HepG2 (cell line): ENCODE results near the gene SLC16A4. TPM values are rescaled to one million over a fixed set of nuclear protein-coding genes. Genes with fewer than 3 reads are reported as not detected.

Source experiments
- BRCA1 ChIP-seq: sonication (generic); formaldehyde crosslinking; IDR thresholded peaks from 2 replicates; pipeline ENCODE4 v1.4.0; 2020; ENCODE audit warnings: missing genetic modification reagents
- DBP ChIP-seq: sonication (generic); formaldehyde crosslinking; IDR thresholded peaks from 2 replicates; pipeline ENCODE4 v1.4.0; 2020; ENCODE audit warnings: missing genetic modification reagents; ENCODE audit errors: not compliant biosample characterization
- GATAD2A ChIP-seq: IDR thresholded peaks from 2 replicates; pipeline ENCODE4 v1.6.1; 2016
- HMG20A ChIP-seq: IDR thresholded peaks from 2 replicates; pipeline ENCODE4 v1.6.1; 2016; ENCODE audit warnings: borderline replicate concordance
- KAT8 ChIP-seq: IDR thresholded peaks from 2 replicates; pipeline ENCODE4 v1.6.1; 2016; ENCODE audit warnings: missing genetic modification reagents, missing compliant biosample characterization
- MED1 ChIP-seq: sonication (generic); formaldehyde crosslinking; IDR thresholded peaks from 2 replicates; pipeline ENCODE4 v1.4.0; 2020; ENCODE audit warnings: missing genetic modification reagents
- MTA3 ChIP-seq: sonication (generic); formaldehyde crosslinking; IDR thresholded peaks from 2 replicates; pipeline ENCODE4 v1.4.0; 2020; ENCODE audit warnings: missing genetic modification reagents
- NFE2L1 ChIP-seq: sonication (generic); formaldehyde crosslinking; IDR thresholded peaks from 2 replicates; pipeline ENCODE4 v1.4.0; 2020; ENCODE audit warnings: missing genetic modification reagents, mild to moderate bottlenecking, borderline replicate concordance
- NRL ChIP-seq: sonication (generic); formaldehyde crosslinking; IDR thresholded peaks from 2 replicates; pipeline ENCODE4 v1.5.0; 2020; ENCODE audit warnings: missing genetic modification reagents, mild to moderate bottlenecking, moderate library complexity, borderline replicate concordance
- SMAD9 ChIP-seq: sonication (generic); formaldehyde crosslinking; IDR thresholded peaks from 2 replicates; pipeline ENCODE4 v1.5.1; 2020; ENCODE audit warnings: mild to moderate bottlenecking, missing genetic modification reagents
- SOX13 ChIP-seq, 3 experiments: fragments of 450-650 bp in 1 of 3; sonication (generic) in 1 of 3; formaldehyde crosslinking in 1 of 3; IDR thresholded peaks in 2 of 3; conservative IDR thresholded peaks in 1 of 3; 2 replicates each; pipeline versions ENCODE4 v1.5.0 to v1.6.1; 2016 to 2020; ENCODE audit warnings: antibody characterized with exemption in 1 of 3, mild to moderate bottlenecking in 1 of 3, missing compliant biosample characterization in 1 of 3, missing genetic modification reagents in 1 of 3, moderate library complexity in 1 of 3
- ZBTB33 ChIP-seq: sonication (generic); formaldehyde crosslinking; IDR thresholded peaks from 2 replicates; pipeline ENCODE4 v1.4.0; 2020; ENCODE audit warnings: missing genetic modification reagents
- ZFP62 ChIP-seq: sonication (generic); formaldehyde crosslinking; IDR thresholded peaks from 2 replicates; pipeline ENCODE4 v1.4.0; 2020; ENCODE audit warnings: missing genetic modification reagents
- ZFX ChIP-seq: sonication (generic); formaldehyde crosslinking; IDR thresholded peaks from 2 replicates; pipeline ENCODE4 v1.4.0; 2020; ENCODE audit warnings: mild to moderate bottlenecking, low read depth, missing genetic modification reagents, moderate library complexity
- ZMYM3 ChIP-seq: sonication (generic); formaldehyde crosslinking; IDR thresholded peaks from 2 replicates; pipeline ENCODE4 v1.5.1; 2020; ENCODE audit warnings: mild to moderate bottlenecking, missing genetic modification reagents
- ZNF17 ChIP-seq: sonication (generic); formaldehyde crosslinking; IDR thresholded peaks from 2 replicates; pipeline ENCODE4 v1.5.0; 2020; ENCODE audit warnings: mild to moderate bottlenecking, missing genetic modification reagents
- ZNF225 ChIP-seq: sonication (generic); formaldehyde crosslinking; IDR thresholded peaks from 2 replicates; pipeline ENCODE4 v1.4.0; 2020; ENCODE audit warnings: mild to moderate bottlenecking, missing genetic modification reagents
- ZNF326 ChIP-seq: sonication (generic); formaldehyde crosslinking; IDR thresholded peaks from 2 replicates; pipeline ENCODE4 v1.4.0; 2020; ENCODE audit warnings: missing genetic modification reagents, borderline replicate concordance
- ZNF605 ChIP-seq: sonication (generic); formaldehyde crosslinking; IDR thresholded peaks from 2 replicates; pipeline ENCODE4 v1.8.0; 2022; ENCODE audit warnings: mild to moderate bottlenecking, missing genetic modification reagents
- ZNF615 ChIP-seq: sonication (generic); formaldehyde crosslinking; IDR thresholded peaks from 2 replicates; pipeline ENCODE4 v1.5.0; 2020; ENCODE audit warnings: mild to moderate bottlenecking, missing genetic modification reagents, borderline replicate concordance
- polyA plus RNA-seq, 8 experiments: library from polyadenylated mRNA; depleted of rRNA in 3 of 8; stranded (reverse) in 7 of 8; unstranded in 1 of 8; fragments of >200 nt; fragmentation: Illumina TruSeq in 4 of 8; extraction: Trizol in 4 of 8; gene quantifications; 2 replicates each; pipeline versions ENCODE4 v1.2.1 to v1.2.3, GENCODE V29; 2011 to 2016; ENCODE audit warnings: low read depth in 4 of 8, missing spikeins in 1 of 8, mixed read lengths in 1 of 8; ENCODE audit not compliant: insufficient read depth in 1 of 8
- total RNA-seq, 5 experiments: library from RNA; depleted of rRNA; stranded (reverse); fragments of >200 nt; fragmentation: Illumina TruSeq; extraction: Trizol; gene quantifications; 2 replicates each; pipeline ENCODE4 v1.2.3, GENCODE V29; 2016; ENCODE audit warnings: low read depth in 1 of 5
- TF ChIP-seq, protein P1 (sequence below): sonication (generic); formaldehyde crosslinking; IDR thresholded peaks from 2 replicates; pipeline ENCODE4 v1.5.1; 2020; ENCODE audit warnings: mild to moderate bottlenecking, missing genetic modification reagents, moderate library complexity
- TF ChIP-seq, protein P2 (sequence below): sonication (generic); formaldehyde crosslinking; IDR thresholded peaks from 2 replicates; pipeline ENCODE4 v1.4.0; 2020; ENCODE audit warnings: missing genetic modification reagents
- TF ChIP-seq, protein P3 (sequence below): sonication (generic); formaldehyde crosslinking; IDR thresholded peaks from 2 replicates; pipeline ENCODE4 v1.8.1; 2023; ENCODE audit warnings: mild to moderate bottlenecking, missing genetic modification reagents, borderline replicate concordance
- TF ChIP-seq, protein P4 (sequence below): sonication (generic); formaldehyde crosslinking; IDR thresholded peaks from 2 replicates; pipeline ENCODE4 v1.8.1; 2023; ENCODE audit warnings: mild to moderate bottlenecking, moderate library complexity, missing genetic modification reagents

The SLC16A4 gene
- total and polyA plus RNA-seq, 2 of the 13 experiments (the other 11 are each of a cell fraction or from before 2014, with no cell fraction given) = 1.1 to 1.5 TPM

GRCh38 chr1:110335265-110335664 is 55.6 kb downstream of the SLC16A4 start (continued):
- no peak for TF ChIP-seq ZFX (CRISPR knock-in tag)
- TF ChIP-seq MTA3 (CRISPR knock-in tag) = no peak
- no peak for TF ChIP-seq NFE2L1
- TF ChIP-seq ZNF17 = no peak
- TF ChIP-seq BRCA1 (CRISPR knock-in tag) = no peak
- TF ChIP-seq ZFP62 (CRISPR knock-in tag) = no peak
- TF ChIP-seq ZNF225 (CRISPR knock-in tag) = no peak
- no peak for TF ChIP-seq SMAD9 (CRISPR knock-in tag)
- TF ChIP-seq, protein P1, sequence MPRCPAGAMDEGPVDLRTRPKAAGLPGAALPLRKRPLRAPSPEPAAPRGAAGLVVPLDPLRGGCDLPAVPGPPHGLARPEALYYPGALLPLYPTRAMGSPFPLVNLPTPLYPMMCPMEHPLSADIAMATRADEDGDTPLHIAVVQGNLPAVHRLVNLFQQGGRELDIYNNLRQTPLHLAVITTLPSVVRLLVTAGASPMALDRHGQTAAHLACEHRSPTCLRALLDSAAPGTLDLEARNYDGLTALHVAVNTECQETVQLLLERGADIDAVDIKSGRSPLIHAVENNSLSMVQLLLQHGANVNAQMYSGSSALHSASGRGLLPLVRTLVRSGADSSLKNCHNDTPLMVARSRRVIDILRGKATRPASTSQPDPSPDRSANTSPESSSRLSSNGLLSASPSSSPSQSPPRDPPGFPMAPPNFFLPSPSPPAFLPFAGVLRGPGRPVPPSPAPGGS (CRISPR knock-in tag) = no peak
- TF ChIP-seq KAT8 (CRISPR knock-in tag) = 0 out of 2 replicates have a peak, but pooled peaks have one; percentile 17
- no peak for TF ChIP-seq ZNF605 (CRISPR knock-in tag)
- TF ChIP-seq GATAD2A = peak; percentile 68
- TF ChIP-seq, protein P2, sequence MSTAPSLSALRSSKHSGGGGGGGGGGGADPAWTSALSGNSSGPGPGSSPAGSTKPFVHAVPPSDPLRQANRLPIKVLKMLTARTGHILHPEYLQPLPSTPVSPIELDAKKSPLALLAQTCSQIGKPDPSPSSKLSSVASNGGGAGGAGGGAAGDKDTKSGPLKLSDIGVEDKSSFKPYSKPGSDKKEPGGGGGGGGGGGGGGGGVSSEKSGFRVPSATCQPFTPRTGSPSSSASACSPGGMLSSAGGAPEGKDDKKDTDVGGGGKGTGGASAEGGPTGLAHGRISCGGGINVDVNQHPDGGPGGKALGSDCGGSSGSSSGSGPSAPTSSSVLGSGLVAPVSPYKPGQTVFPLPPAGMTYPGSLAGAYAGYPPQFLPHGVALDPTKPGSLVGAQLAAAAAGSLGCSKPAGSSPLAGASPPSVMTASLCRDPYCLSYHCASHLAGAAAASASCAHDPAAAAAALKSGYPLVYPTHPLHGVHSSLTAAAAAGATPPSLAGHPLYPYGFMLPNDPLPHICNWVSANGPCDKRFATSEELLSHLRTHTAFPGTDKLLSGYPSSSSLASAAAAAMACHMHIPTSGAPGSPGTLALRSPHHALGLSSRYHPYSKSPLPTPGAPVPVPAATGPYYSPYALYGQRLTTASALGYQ = no peak
- no peak for TF ChIP-seq ZNF615
- peak; percentile 57 for TF ChIP-seq MED1 (CRISPR knock-in tag)
- no peak for TF ChIP-seq DBP (CRISPR knock-in tag)
- no peak for TF ChIP-seq ZNF326
- TF ChIP-seq SOX13 (IDR thresholded peaks at IDR 0.05) = no peak
- peak in 1 of 2 experiments; percentile 71; a peak in 2 of 4 replicates for TF ChIP-seq SOX13 (CRISPR knock-in tag; conservative IDR thresholded peaks at IDR 0.05 in 1 of 2, IDR thresholded peaks at IDR 0.05 in 1 of 2)
- peak; percentile 23; the same call in 1 of the 2 replicates for TF ChIP-seq HMG20A (CRISPR knock-in tag)
- TF ChIP-seq, protein P3, sequence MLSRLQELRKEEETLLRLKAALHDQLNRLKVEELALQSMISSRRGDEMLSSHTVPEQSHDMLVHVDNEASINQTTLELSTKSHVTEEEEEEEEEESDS (CRISPR knock-in tag) = no peak
- no peak for TF ChIP-seq NRL (CRISPR knock-in tag)
- TF ChIP-seq ZBTB33 (CRISPR knock-in tag) = no peak
- peak; percentile 91; the same call in 1 of the 2 replicates for TF ChIP-seq ZMYM3 (CRISPR knock-in tag)
- TF ChIP-seq, protein P4, sequence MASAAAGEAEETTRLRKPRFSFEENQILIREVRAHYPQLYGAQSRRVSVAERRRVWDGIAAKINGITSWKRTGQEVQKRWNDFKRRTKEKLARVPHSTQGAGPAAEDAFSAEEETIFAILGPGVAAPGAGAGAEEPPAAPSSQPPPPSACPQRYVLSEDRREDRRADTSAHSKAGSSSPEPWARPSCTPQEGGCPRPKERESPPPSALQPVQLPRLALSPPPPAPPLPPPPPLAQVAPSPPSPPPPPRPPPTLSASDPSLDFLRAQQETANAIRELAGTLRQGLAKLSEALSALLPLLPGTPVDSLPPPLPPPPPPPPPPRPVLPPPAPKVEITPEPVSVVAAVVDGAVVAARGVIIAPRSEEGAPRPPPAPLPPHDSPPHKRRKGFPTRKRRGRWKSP (CRISPR knock-in tag) = no peak
